ENCODE data around the gene PMM2. TPM values are rescaled to one million over a fixed set of nuclear protein-coding genes. Genes with fewer than 3 reads are reported as not detected.

Gene PMM2
- total RNA-seq, 1 experiment from 2014 or later = 58.4 TPM

- Histone ChIP-seq H3K27ac (ENCODE audit: low read length) (peak overlapping the region; percentile 96), H3K4me1 (ENCODE audit: control insufficient read depth, insufficient read depth, low read length) (peaks cover 63% of the 10 kb centered on the region), H3K27me3 (ENCODE audit: control insufficient read depth, insufficient read depth, low read length) (no peaks in the 10 kb centered on the region), H3K36me3 (ENCODE audit: control insufficient read depth, insufficient read depth, low read length) (no peaks in the 10 kb centered on the region), H3K9me3 (ENCODE audit: control insufficient read depth, insufficient read depth, low read depth, low read length) (no peaks in the 10 kb centered on the region), H3K4me3 (ENCODE audit: low read depth in 2 of 2, low read length in 2 of 2) (no peak overlapping the region)
- intact Hi-C loops (cut with micrococcal nuclease; ENCODE audit: unreplicated experiment) (loop anchor here (10.0 kb wide), 2 partner anchors 272 to 288 kb away; no protein-coding TSS in a partner anchor), in situ Hi-C loops (cut with HindIII; ENCODE audit: low pct_unique_long_range_greater_than_20kb, low sequenced_read_pairs) (no loop called here)
- TF ChIP-seq POLR2AphosphoS5 (IDR thresholded peaks at IDR 0.05; ENCODE audit: low read depth, low read length) (peak; percentile 69; the same call in 1 of the 2 replicates), CTCF (IDR thresholded peaks at IDR 0.05) (no peak)
- TF ChIP-seq, protein P1, sequence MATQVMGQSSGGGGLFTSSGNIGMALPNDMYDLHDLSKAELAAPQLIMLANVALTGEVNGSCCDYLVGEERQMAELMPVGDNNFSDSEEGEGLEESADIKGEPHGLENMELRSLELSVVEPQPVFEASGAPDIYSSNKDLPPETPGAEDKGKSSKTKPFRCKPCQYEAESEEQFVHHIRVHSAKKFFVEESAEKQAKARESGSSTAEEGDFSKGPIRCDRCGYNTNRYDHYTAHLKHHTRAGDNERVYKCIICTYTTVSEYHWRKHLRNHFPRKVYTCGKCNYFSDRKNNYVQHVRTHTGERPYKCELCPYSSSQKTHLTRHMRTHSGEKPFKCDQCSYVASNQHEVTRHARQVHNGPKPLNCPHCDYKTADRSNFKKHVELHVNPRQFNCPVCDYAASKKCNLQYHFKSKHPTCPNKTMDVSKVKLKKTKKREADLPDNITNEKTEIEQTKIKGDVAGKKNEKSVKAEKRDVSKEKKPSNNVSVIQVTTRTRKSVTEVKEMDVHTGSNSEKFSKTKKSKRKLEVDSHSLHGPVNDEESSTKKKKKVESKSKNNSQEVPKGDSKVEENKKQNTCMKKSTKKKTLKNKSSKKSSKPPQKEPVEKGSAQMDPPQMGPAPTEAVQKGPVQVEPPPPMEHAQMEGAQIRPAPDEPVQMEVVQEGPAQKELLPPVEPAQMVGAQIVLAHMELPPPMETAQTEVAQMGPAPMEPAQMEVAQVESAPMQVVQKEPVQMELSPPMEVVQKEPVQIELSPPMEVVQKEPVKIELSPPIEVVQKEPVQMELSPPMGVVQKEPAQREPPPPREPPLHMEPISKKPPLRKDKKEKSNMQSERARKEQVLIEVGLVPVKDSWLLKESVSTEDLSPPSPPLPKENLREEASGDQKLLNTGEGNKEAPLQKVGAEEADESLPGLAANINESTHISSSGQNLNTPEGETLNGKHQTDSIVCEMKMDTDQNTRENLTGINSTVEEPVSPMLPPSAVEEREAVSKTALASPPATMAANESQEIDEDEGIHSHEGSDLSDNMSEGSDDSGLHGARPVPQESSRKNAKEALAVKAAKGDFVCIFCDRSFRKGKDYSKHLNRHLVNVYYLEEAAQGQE (IDR thresholded peaks at IDR 0.05; ENCODE audit: insufficient read depth in 1 of 2, low read depth in 2 of 2, low read length in 1 of 2) = no peak
- ChIA-PET CTCF (interaction anchor here (0.7 kb wide), 1 partner anchor 272 kb away, joined by 13 read pairs; no protein-coding TSS in a partner anchor), POLR2A (interaction anchor here (0.6 to 0.7 kb wide), 2 partner anchors 11 to 157 kb away, joined by 4 to 14 read pairs; no protein-coding TSS in a partner anchor)
- DNase-seq (ENCODE audit: low read depth, low spot score) = no peak
- ATAC-seq = no peak
- BruUV-seq (replicated peaks) = no TSS peak
These were observed 64.9 kb downstream of the PMM2 start for GRCh38 chr16:8862309-8863130.

GRCh38 chr16:8863594-8864424 lies 66.2 kb downstream of the PMM2 start:
- CTCF ChIA-PET = interaction anchor here (0.7 to 1.0 kb wide), 3 partner anchors 8 to 271 kb away, joined by 4 to 13 read pairs (median 5); no protein-coding TSS in a partner anchor
- H3K4me1 ChIP-seq (ENCODE audit: control insufficient read depth, insufficient read depth, low read length) = peaks cover 63% of the 10 kb centered on the region
- POLR2A ChIA-PET = interaction anchor here (0.7 kb wide), 1 partner anchor 12 kb away, joined by 14 read pairs; no protein-coding TSS in a partner anchor
- peaks cover 3% of the 10 kb centered on the region; the same call in 1 of the 2 replicates for H3K36me3 ChIP-seq (ENCODE audit: control insufficient read depth, insufficient read depth, low read length)
- ATAC-seq (peak; percentile 70), DNase-seq (ENCODE audit: low read depth, low spot score) (no peak)
- in situ Hi-C loops (cut with HindIII; ENCODE audit: low pct_unique_long_range_greater_than_20kb, low sequenced_read_pairs) (no loop called here), intact Hi-C loops (cut with micrococcal nuclease; ENCODE audit: unreplicated experiment) (loop anchor here (10.0 kb wide), 2 partner anchors 271 to 289 kb away; no protein-coding TSS in a partner anchor)
- TF ChIP-seq TCF7L2 (IDR thresholded peaks at IDR 0.05; ENCODE audit: low read depth, low read length) = no peak
- TF ChIP-seq, protein P1 (IDR thresholded peaks at IDR 0.05; ENCODE audit: insufficient read depth in 1 of 2, low read depth in 2 of 2, low read length in 1 of 2) = 0 out of 4 replicates have a peak, but pooled peaks of 1 of the 2 experiments have one; percentile 28
- TF ChIP-seq POLR2AphosphoS5 (IDR thresholded peaks at IDR 0.05; ENCODE audit: low read depth, low read length) = peak; percentile 28; the same call in 1 of the 2 replicates
- no peak for TF ChIP-seq CTCF (IDR thresholded peaks at IDR 0.05)
- 0 out of 2 replicates have a peak, but pooled peaks have one; percentile 40 for TF ChIP-seq SIN3A (IDR thresholded peaks at IDR 0.05; ENCODE audit: borderline replicate concordance, insufficient read depth, low read depth, low read length)
- H3K9me3 ChIP-seq (ENCODE audit: control insufficient read depth, insufficient read depth, low read depth, low read length) = no peaks in the 10 kb centered on the region
- no TSS peak for BruUV-seq (replicated peaks)
- H3K27me3 ChIP-seq (ENCODE audit: control insufficient read depth, insufficient read depth, low read length) = no peaks in the 10 kb centered on the region
- H3K4me3 ChIP-seq (ENCODE audit: low read depth in 2 of 2, low read length in 2 of 2) = peak overlapping the region in 1 of 2 experiments; percentile 9; a peak in 1 of 4 replicates
- peak overlapping the region; percentile 96 for H3K27ac ChIP-seq (ENCODE audit: low read length)
